DOHH2 (cell line): Measurements from ENCODE around the gene TOP2A.
A peak's percentile ranks its signal among the peaks of the same experiment; 100 is the strongest.

ENCODE experiments used
- H3F3A ChIP-seq: fragments of 200-600 bp; sonication (generic), shearing (Covaris generic); 2 replicates; pipeline ENCODE4 v1.6.0; 2016; ENCODE audit warnings: antibody characterized with exemption, mild to moderate bottlenecking; ENCODE audit not compliant: control insufficient read depth, insufficient read depth
- H3K27ac ChIP-seq: fragments of 200-600 bp; sonication (generic); 2 replicates; pipeline ENCODE4 v1.5.1; 2014; ENCODE audit warnings: low read depth, mild to moderate bottlenecking, low read length, moderate library complexity
- H3K27me3 ChIP-seq: fragments of 200-600 bp; sonication (generic); 2 replicates; pipeline ENCODE4 v1.6.1; 2014; ENCODE audit warnings: mild to moderate bottlenecking, low read length, mixed read lengths; ENCODE audit not compliant: control insufficient read depth
- H3K36me3 ChIP-seq: fragments of 200-600 bp; sonication (generic); 2 replicates; pipeline ENCODE4 v1.6.1; 2014; ENCODE audit warnings: mild to moderate bottlenecking, low read length, moderate library complexity, mixed read lengths; ENCODE audit not compliant: control insufficient read depth
- H3K4me1 ChIP-seq: fragments of 200-600 bp; sonication (generic); 2 replicates; pipeline ENCODE4 v1.6.1; 2014; ENCODE audit warnings: mild to moderate bottlenecking, low read length, mixed read lengths; ENCODE audit not compliant: control insufficient read depth
- H3K4me2 ChIP-seq: fragments of 200-600 bp; sonication (generic); 2 replicates; pipeline ENCODE4 v1.6.0; 2014; ENCODE audit warnings: mild to moderate bottlenecking, low read length, moderate library complexity
- H3K4me3 ChIP-seq: fragments of 200-600 bp; sonication (generic); 2 replicates; pipeline ENCODE4 v1.5.1; 2014; ENCODE audit warnings: mild to moderate bottlenecking, low read length, mixed read lengths
- H3K79me2 ChIP-seq: fragments of 200-600 bp; sonication (generic); 2 replicates; pipeline ENCODE4 v1.6.1; 2014; ENCODE audit warnings: mild to moderate bottlenecking, low read length, mixed read lengths; ENCODE audit not compliant: control insufficient read depth
- H3K9me2 ChIP-seq: fragments of 200-600 bp; sonication (generic); replicated peaks from 2 replicates; pipeline ENCODE4 v1.6.1; 2014; ENCODE audit warnings: mild to moderate bottlenecking, low read length, mixed read lengths; ENCODE audit not compliant: control insufficient read depth
- H3K9me3 ChIP-seq: fragments of 200-600 bp; sonication (generic); 2 replicates; pipeline ENCODE4 v1.6.1; 2014; ENCODE audit warnings: antibody characterized with exemption, low read length, mixed read lengths; ENCODE audit not compliant: control insufficient read depth, insufficient read depth
- H4K20me1 ChIP-seq: fragments of 200-600 bp; sonication (generic); 2 replicates; pipeline ENCODE4 v1.6.0; 2014; ENCODE audit warnings: low read depth, mild to moderate bottlenecking, antibody characterized with exemption, low read length, moderate library complexity; ENCODE audit not compliant: control insufficient read depth, insufficient read depth
- CTCF ChIP-seq: fragments of 200-600 bp; sonication (generic); IDR thresholded peaks from one replicate; pipeline ENCODE4 v1.5.1; 2014; ENCODE audit warnings: antibody characterized with exemption, mild to moderate bottlenecking, low read depth, low read length; ENCODE audit not compliant: poor library complexity, severe bottlenecking
- EZH2phosphoT487 ChIP-seq: fragments of 200-600 bp; sonication (generic); IDR thresholded peaks from 2 replicates; pipeline ENCODE4 v1.6.1; 2017; ENCODE audit warnings: borderline replicate concordance, mild to moderate bottlenecking, antibody characterized with exemption, low read length, moderate library complexity, mixed read lengths

The TOP2A gene

GRCh38 chr17:40418428-40418706 is 671 bp upstream of the TOP2A start:
- Histone ChIP-seq H3K27me3 (no peaks in the 10 kb centered on the region), H3K27ac (peak overlapping the region; percentile 40), H3K4me1 (peaks cover 30% of the 10 kb centered on the region), H3K9me2 (no peaks in the 10 kb centered on the region), H4K20me1 (peaks cover 10% of the 10 kb centered on the region; the same call in 1 of the 2 replicates), H3K79me2 (peaks cover 41% of the 10 kb centered on the region), H3K4me3 (peak overlapping the region; percentile 98), H3K36me3 (peaks cover 43% of the 10 kb centered on the region), H3K9me3 (no peaks in the 10 kb centered on the region), H3F3A (peaks cover 3% of the 10 kb centered on the region; the same call in 1 of the 2 replicates), H3K4me2 (peak overlapping the region; percentile 89)
- TF ChIP-seq CTCF, result no peak
- TF ChIP-seq EZH2phosphoT487, result no peak

- Histone ChIP-seq H3K4me1 (peaks cover 26% of the 10 kb centered on the region), H3K27me3 (no peaks in the 10 kb centered on the region), H3F3A (peaks cover 3% of the 10 kb centered on the region; the same call in 1 of the 2 replicates), H3K4me2 (peak overlapping the region; percentile 86), H3K79me2 (peaks cover 46% of the 10 kb centered on the region), H3K9me2 (no peaks in the 10 kb centered on the region), H3K4me3 (peak overlapping the region; percentile 98), H3K27ac (peak overlapping the region; percentile 79), H3K9me3 (no peaks in the 10 kb centered on the region), H3K36me3 (peaks cover 54% of the 10 kb centered on the region), H4K20me1 (peaks cover 10% of the 10 kb centered on the region; the same call in 1 of the 2 replicates)
- no peak for TF ChIP-seq EZH2phosphoT487
- TF ChIP-seq CTCF, result peak; percentile 8
These were observed 463 bp downstream of the TOP2A start for GRCh38 chr17:40417258-40417608.

GRCh38 chr17:40416671-40417070 is 1.0 kb downstream of the TOP2A start:
- Histone ChIP-seq H3K9me3 (no peaks in the 10 kb centered on the region), H3F3A (peaks cover 3% of the 10 kb centered on the region; the same call in 1 of the 2 replicates), H3K36me3 (peaks cover 60% of the 10 kb centered on the region), H3K4me2 (peak overlapping the region; percentile 86), H3K27me3 (no peaks in the 10 kb centered on the region), H3K9me2 (no peaks in the 10 kb centered on the region), H4K20me1 (peaks cover 10% of the 10 kb centered on the region; the same call in 1 of the 2 replicates), H3K27ac (peak overlapping the region; percentile 79), H3K4me1 (peaks cover 26% of the 10 kb centered on the region), H3K4me3 (peak overlapping the region; percentile 98), H3K79me2 (peaks cover 46% of the 10 kb centered on the region)
- TF ChIP-seq CTCF, result no peak
- no peak for TF ChIP-seq EZH2phosphoT487
